ENCODE results near the gene CCDC30.

- TF ChIP-seq CTCF (IDR thresholded peaks at IDR 0.05; ENCODE audit: low read depth, low read length) (no peak), EZH2phosphoT487 (IDR thresholded peaks at IDR 0.05; ENCODE audit: low read depth) (no peak)
These were observed 55.8 kb downstream of the CCDC30 start for GRCh38 chr1:42518908-42519307.
